A204.1 (cell line): ENCODE results near the gene KIF16B.

Experiments
- FAIRE-seq: peaks from 2 replicates; lab custom pipeline; 2012; peaks lifted over from hg19 to GRCh38; lab: Jason Lieb, UNC

KIF16B gene

DNA sequence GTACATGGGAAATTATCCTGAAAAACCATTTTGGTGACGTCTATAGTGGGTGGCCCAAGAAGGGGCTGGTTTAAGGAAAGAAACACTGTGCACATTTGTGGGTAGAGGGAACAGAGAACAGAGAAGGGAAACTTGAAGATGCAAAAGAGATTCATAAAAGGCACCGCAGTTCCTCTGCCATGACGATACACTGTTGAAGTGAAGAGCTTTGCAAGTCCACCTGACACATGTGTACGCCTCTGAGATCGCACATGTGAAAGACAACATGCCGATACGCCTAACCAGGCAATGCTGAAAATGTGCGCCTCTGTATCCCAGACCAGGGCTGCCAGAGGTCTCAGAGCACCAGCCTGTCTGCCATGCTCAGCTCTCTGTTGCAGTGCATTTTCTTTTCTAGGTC is 180.9 kb downstream of the KIF16B start:
- FAIRE-seq, result no peak

GRCh38 chr20:16390991-16391390 is 182.3 kb downstream of the KIF16B start:
- FAIRE-seq, result no peak

GRCh38 chr20:16388731-16389130 is 184.5 kb downstream of the KIF16B start:
- FAIRE-seq, result no peak

GRCh38 chr20:16387666-16388065 is 185.6 kb downstream of the KIF16B start:
- FAIRE-seq, result no peak

GRCh38 chr20:16385891-16386290 is 187.4 kb downstream of the KIF16B start:
- no peak for FAIRE-seq

DNA sequence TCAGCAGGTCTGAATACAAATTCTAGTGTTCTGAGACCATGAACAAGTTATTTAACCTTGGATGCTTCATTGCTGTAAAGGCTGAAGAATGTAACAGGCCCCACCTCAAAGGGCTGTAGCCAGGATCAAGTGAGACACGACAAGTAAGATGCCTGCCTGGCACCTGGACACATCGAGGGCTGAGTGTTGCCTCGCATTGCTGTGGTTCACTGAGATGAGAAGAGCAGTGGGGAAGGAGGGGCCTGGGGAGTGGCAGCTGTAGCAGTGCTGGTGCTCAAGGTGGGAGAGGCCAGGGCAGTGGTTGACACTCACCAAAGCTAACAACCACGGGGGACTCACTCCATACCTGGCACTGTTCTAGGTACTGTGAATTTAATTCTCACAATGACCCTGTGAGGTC is 187.8 kb downstream of the KIF16B start:
- no peak for FAIRE-seq

DNA sequence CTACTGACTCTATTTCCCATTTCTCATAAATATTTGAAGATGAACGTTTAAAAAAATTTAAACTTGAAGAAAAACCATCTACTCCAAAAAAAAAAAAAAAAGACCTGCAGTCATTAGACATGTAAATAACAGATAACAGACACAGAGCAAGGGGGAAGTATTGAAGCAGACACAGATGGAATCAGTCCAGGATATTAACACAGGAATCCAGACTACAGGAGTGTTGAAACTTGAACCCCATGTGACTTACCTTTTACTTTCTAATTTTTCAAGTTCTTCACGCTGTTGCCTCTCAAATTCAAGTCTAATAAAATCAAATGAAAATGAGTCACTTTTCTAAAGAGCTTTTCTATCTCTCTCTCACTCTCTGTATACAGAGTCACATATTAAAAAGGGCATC is 191.8 kb downstream of the KIF16B start:
- no peak for FAIRE-seq

DNA sequence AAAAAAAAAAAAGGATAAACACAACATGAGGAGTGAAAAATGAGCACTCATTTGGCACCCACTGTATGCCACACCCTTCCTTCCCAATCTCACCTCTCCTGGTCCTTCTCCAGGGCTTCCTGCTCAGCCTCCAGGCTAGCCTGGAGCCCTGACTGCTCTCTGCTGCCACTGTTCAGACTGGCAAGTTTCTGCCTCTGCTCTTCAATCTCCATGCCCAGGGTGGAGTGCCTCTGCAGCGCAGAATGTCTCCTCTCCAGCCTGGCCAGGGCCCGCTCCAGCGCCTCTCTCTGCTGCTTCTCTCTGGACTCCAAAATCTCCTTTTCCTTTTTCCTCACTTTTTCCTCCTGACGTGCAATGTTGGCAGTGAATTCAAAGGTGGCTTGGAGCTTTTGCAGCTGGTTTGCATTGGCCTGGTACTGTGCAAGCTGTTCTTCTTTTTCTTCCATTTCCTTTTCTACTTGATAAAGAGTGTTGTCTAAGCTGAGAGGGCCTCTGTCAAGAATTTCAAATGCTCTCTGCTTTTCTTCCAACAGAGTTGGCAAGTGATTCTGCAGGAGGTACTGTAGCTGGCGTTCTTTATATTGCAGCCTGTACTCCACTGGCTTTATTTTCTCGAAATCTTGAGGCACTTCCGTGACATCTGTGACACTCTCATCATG is 194.4 kb downstream of the KIF16B start:
- no peak for FAIRE-seq

GRCh38 chr20:16378122-16378521 is 195.1 kb downstream of the KIF16B start:
- no peak for FAIRE-seq

GRCh38 chr20:16369441-16369840 is 203.8 kb downstream of the KIF16B start:
- no peak for FAIRE-seq

DNA sequence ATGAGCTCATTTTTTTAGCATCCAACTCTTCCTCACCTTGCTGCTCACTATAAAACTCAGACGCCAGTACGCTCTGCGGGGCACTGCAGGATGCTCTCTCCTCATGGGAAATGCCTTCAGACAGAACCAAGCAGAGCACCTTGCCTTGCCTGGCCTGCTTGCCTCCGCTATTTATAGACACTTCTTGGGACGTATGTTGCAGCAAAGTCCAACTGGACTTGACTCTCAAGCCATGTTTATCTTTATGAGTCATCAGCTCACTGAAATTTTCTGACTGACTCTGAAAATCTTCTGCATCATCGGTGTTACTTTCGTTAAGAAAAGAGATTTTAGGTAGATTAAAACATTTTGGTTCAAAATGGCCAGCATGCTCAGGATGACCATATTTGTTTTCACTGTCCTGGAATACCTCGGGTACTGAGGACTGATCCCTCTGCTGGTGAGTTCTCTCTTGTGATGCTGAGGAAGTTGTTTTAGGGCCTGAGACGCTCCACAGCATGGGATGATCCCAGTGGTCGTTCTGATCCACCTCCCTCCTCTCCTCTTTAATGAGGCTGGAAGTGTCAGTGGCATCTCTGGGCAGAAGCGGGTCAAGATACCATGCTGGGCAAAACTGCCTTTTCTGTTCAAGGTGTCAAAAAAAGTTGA is 204.5 kb downstream of the KIF16B start:
- FAIRE-seq, result no peak

GRCh38 chr20:16367948-16368560 is 205.2 kb downstream of the KIF16B start:
- no peak for FAIRE-seq

DNA sequence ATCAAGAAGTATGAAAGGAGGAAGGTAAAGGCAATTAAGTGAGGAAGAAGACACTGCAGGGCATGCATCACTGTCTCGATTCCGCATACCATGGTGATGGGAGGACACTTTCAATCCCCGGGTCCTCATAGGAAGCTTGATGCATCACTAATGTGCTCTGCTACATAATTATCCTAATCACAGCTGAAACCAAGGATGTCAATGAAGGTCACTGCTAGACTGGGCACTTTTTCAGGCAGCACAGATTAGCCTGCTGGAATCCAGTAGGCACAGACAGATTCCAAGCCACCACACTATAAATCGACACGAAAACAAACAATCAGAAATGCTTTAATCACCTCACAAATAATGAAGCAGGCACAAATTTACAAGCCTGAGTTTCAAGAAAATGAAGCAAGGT is 206.7 kb downstream of the KIF16B start:
- no peak for FAIRE-seq

GRCh38 chr20:16364320-16364687 is 208.9 kb downstream of the KIF16B start:
- no peak for FAIRE-seq

DNA sequence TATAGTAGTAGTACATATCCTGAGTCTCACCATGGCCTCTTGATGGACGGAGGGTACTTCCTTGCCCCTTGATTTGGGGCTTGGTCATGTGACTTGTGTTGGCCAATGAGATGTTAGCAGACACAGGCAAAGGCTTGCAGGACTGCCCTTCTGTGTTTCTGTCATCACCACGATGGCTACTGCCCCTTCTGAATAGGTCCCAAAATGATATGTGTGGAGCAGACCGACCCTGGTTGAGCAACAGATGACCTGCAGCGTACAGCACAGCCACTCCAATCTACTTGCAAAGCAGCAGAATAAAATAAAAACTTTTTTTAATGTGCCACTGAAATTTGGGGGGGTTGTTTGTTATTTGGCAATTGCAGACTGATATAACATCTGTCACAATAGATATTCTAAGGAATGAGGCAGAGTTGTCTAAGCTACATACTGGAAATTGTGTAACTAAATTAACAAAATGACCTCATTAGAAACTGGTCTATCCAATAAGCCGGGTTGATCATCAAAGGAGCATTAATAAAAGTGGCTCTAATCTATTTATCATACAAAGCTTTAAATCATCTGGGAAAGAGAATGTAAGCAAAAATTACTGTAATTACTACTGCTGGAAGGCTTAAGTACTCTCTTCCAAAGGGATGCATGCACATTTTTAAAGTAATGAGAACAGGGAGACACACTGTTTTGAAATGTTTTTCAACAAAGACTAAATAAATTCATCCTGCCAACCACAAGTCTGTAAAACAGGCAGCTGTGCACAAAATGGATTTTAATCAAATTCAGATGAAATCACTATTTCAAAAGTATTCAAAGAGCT is 209.5 kb downstream of the KIF16B start:
- FAIRE-seq, result no peak

GRCh38 chr20:16362642-16363041 is 210.6 kb downstream of the KIF16B start:
- no peak for FAIRE-seq

GRCh38 chr20:16360668-16361067 is 212.6 kb downstream of the KIF16B start:
- FAIRE-seq, result no peak

- no peak for FAIRE-seq
Observed at GRCh38 chr20:16353417-16353781, 219.8 kb downstream of the KIF16B start.

GRCh38 chr20:16352751-16353416 is 220.4 kb downstream of the KIF16B start:
- FAIRE-seq, result no peak

GRCh38 chr20:16352321-16352720 is 220.9 kb downstream of the KIF16B start:
- FAIRE-seq, result no peak

GRCh38 chr20:16351415-16351814 is 221.8 kb downstream of the KIF16B start:
- no peak for FAIRE-seq

GRCh38 chr20:16350465-16350864 is 222.8 kb downstream of the KIF16B start:
- FAIRE-seq, result no peak
